H9 (cell line): ENCODE data around the gene ARHGEF1. TPM values are rescaled to one million over a fixed set of nuclear protein-coding genes. Genes with fewer than 3 reads are reported as not detected.

Experiments
- DNase-seq: peaks from one replicate; pipeline ENCODE4 v3.0.0-alpha.2; 2017
- H2AFZ ChIP-seq: one replicate; pipeline ENCODE4 v1.6.1; 2013; ENCODE audit warnings: mild to moderate bottlenecking, low read length, control low read depth, moderate library complexity
- H2AK5ac ChIP-seq: 2 replicates; pipeline ENCODE4 v1.6.1; 2013; ENCODE audit warnings: low read length, control low read depth, mixed read lengths; ENCODE audit not compliant: insufficient read length
- H2BK120ac ChIP-seq: one replicate; pipeline ENCODE4 v1.6.1; 2013; ENCODE audit warnings: low read depth, mild to moderate bottlenecking, low read length, control low read depth, inconsistent platforms; ENCODE audit not compliant: poor library complexity, severe bottlenecking
- H2BK12ac ChIP-seq: 2 replicates; pipeline ENCODE4 v1.6.1; 2013; ENCODE audit warnings: low read length, control low read depth, mixed read lengths, low read depth; ENCODE audit not compliant: insufficient read length
- H2BK15ac ChIP-seq: 2 replicates; pipeline ENCODE4 v1.6.1; 2013; ENCODE audit warnings: low read depth, low read length, control low read depth
- H2BK20ac ChIP-seq: one replicate; pipeline ENCODE4 v1.6.1; 2013; ENCODE audit warnings: low read depth, mild to moderate bottlenecking, low read length, control low read depth, inconsistent platforms; ENCODE audit not compliant: poor library complexity, severe bottlenecking
- H2BK5ac ChIP-seq: 2 replicates; pipeline ENCODE4 v1.6.1; 2013; ENCODE audit warnings: low read length, control low read depth, mixed read lengths; ENCODE audit not compliant: insufficient read length
- H3K14ac ChIP-seq: 2 replicates; pipeline ENCODE4 v1.6.1; 2013; ENCODE audit warnings: low read length, control low read depth; ENCODE audit not compliant: insufficient read depth
- H3K18ac ChIP-seq: 2 replicates; pipeline ENCODE4 v1.6.1; 2013; ENCODE audit warnings: low read depth, mild to moderate bottlenecking, mixed read lengths, low read length, control low read depth; ENCODE audit not compliant: insufficient read length
- H3K23ac ChIP-seq: 2 replicates; pipeline ENCODE4 v1.6.1; 2013; ENCODE audit warnings: low read length, control low read depth, mixed read lengths, low read depth; ENCODE audit not compliant: insufficient read length
- H3K23me2 ChIP-seq: 2 replicates; pipeline ENCODE4 v1.6.1; 2013; ENCODE audit warnings: low read depth, mild to moderate bottlenecking, mixed read lengths, low read length, control low read depth; ENCODE audit not compliant: insufficient read length, poor library complexity, severe bottlenecking
- H3K27ac ChIP-seq: 2 replicates; pipeline ENCODE4 v1.5.1; 2013; ENCODE audit warnings: low read length, control low read depth, mixed read lengths, low read depth; ENCODE audit not compliant: insufficient read length
- H3K27me3 ChIP-seq: 2 replicates; pipeline ENCODE4 v1.6.1; 2013; ENCODE audit warnings: low read length, control low read depth, inconsistent platforms; ENCODE audit not compliant: insufficient read depth
- H3K4ac ChIP-seq: 2 replicates; pipeline ENCODE4 v1.6.1; 2013; ENCODE audit warnings: low read depth, mild to moderate bottlenecking, control low read depth, inconsistent platforms, low read length, moderate library complexity
- H3K4me1 ChIP-seq: 2 replicates; pipeline ENCODE4 v1.6.1; 2013; ENCODE audit warnings: low read length, control low read depth, inconsistent platforms; ENCODE audit not compliant: insufficient read depth
- H3K4me2 ChIP-seq: 2 replicates; pipeline ENCODE4 v1.6.1; 2013; ENCODE audit warnings: low read length, control low read depth, mixed read lengths; ENCODE audit not compliant: insufficient read length, insufficient read depth
- H3K56ac ChIP-seq: 2 replicates; pipeline ENCODE4 v1.6.1; 2013; ENCODE audit warnings: low read depth, mild to moderate bottlenecking, mixed read lengths, low read length, control low read depth; ENCODE audit not compliant: insufficient read length
- H3K79me1 ChIP-seq: 2 replicates; pipeline ENCODE4 v1.6.1; 2013; ENCODE audit warnings: low read depth, mild to moderate bottlenecking, moderate library complexity, low read length, control low read depth, inconsistent platforms; ENCODE audit not compliant: insufficient read depth, poor library complexity, severe bottlenecking
- H3K79me2 ChIP-seq: 2 replicates; pipeline ENCODE4 v1.6.1; 2013; ENCODE audit warnings: low read length, control low read depth, inconsistent platforms; ENCODE audit not compliant: insufficient read depth
- H3K9ac ChIP-seq: 2 replicates; pipeline ENCODE4 v1.6.1; 2013; ENCODE audit warnings: low read length, control low read depth, mixed read lengths; ENCODE audit not compliant: insufficient read length; ENCODE audit errors: extremely low read depth
- H3K9me3 ChIP-seq: one replicate; pipeline ENCODE4 v1.6.1; 2013; ENCODE audit warnings: low read depth, low read length, inconsistent platforms; ENCODE audit not compliant: control insufficient read depth
- H3T11ph ChIP-seq: one replicate; pipeline ENCODE4 v1.6.1; 2013; ENCODE audit warnings: mild to moderate bottlenecking, low read length, control low read depth, inconsistent platforms
- H4K20me1 ChIP-seq: one replicate; pipeline ENCODE4 v1.6.1; 2013; ENCODE audit not compliant: control insufficient read depth, insufficient read length, insufficient read depth
- H4K5ac ChIP-seq: 2 replicates; pipeline ENCODE4 v1.6.1; 2013; ENCODE audit warnings: low read depth, mild to moderate bottlenecking, mixed read lengths, low read length, control low read depth; ENCODE audit not compliant: insufficient read length
- H4K8ac ChIP-seq: replicated peaks from 2 replicates; pipeline ENCODE4 v1.6.1; 2013; ENCODE audit warnings: low read length, control low read depth, mixed read lengths, low read depth; ENCODE audit not compliant: insufficient read length
- H4K91ac ChIP-seq: 2 replicates; pipeline ENCODE4 v1.6.1; 2013; ENCODE audit warnings: low read depth, mild to moderate bottlenecking, moderate library complexity, mixed read lengths, low read length, control low read depth; ENCODE audit not compliant: insufficient read length
- H3K27ac Mint-ChIP-seq, 3 experiments: 2 replicates in 2 of 3; 3 replicates in 1 of 3; pipeline ENCODE4 v1.8.0; 2020 to 2021; ENCODE audit warnings: mixed read lengths in 3 of 3, mild to moderate bottlenecking in 1 of 3, moderate library complexity in 1 of 3
- H3K27me3 Mint-ChIP-seq: 2 replicates; pipeline ENCODE4 v1.8.0; 2021; ENCODE audit warnings: low read depth, mild to moderate bottlenecking, moderate library complexity, mixed read lengths
- H3K36me3 Mint-ChIP-seq, 3 experiments: 2 replicates in 2 of 3; 3 replicates in 1 of 3; pipeline ENCODE4 v1.8.0; 2020 to 2021; ENCODE audit warnings: low read depth in 3 of 3, mixed read lengths in 3 of 3; ENCODE audit not compliant: insufficient read depth in 1 of 3
- H3K4me1 Mint-ChIP-seq, 2 experiments: 2 replicates each; pipeline ENCODE4 v1.8.0; 2020; ENCODE audit warnings: mixed read lengths in 2 of 2
- H3K4me3 Mint-ChIP-seq, 2 experiments: 2 replicates in 1 of 2; 3 replicates in 1 of 2; pipeline ENCODE4 v1.8.0; 2020 to 2021; ENCODE audit warnings: mild to moderate bottlenecking in 2 of 2, mixed read lengths in 2 of 2, moderate library complexity in 1 of 2
- H3K9me3 Mint-ChIP-seq, 2 experiments: 2 replicates in 1 of 2; 3 replicates in 1 of 2; pipeline ENCODE4 v1.8.0; 2020; ENCODE audit warnings: mild to moderate bottlenecking in 2 of 2, mixed read lengths in 2 of 2, moderate library complexity in 1 of 2
- CTCF ChIP-seq: fragments of 200-600 bp; sonication (generic); conservative IDR thresholded peaks from 3 replicates; pipeline ENCODE4 v1.8.0; 2021; ENCODE audit warnings: antibody characterized with exemption, mild to moderate bottlenecking
- WGBS: extraction: QIAGEN DNeasy Blood & Tissue Kit; methylation state at CpG from one replicate; pipeline ENCODE4 v1.1.7; 2013; ENCODE audit warnings: missing lambda C conversion rate, low lambda C conversion rate, mixed read lengths; ENCODE audit not compliant: insufficient read length; ENCODE audit errors: extremely low coverage; 5-methylcytosine and 5-hydroxymethylcytosine counted together
- total RNA-seq: library from RNA; stranded (reverse); gene quantifications from 2 replicates; pipeline ENCODE4 v1.2.1, GENCODE V29; 2021

The ARHGEF1 gene
- total RNA-seq, 1 experiment from 2014 or later: 50.3 TPM

GRCh38 chr19:41951686-41952172 is 68.7 kb downstream of the ARHGEF1 start:
- peak overlapping the region; percentile 39 for H3K18ac ChIP-seq
- H3K14ac ChIP-seq: no peak overlapping the region
- no peaks in the 10 kb centered on the region for H3K79me2 ChIP-seq
- no peak overlapping the region for H4K8ac ChIP-seq
- H4K5ac ChIP-seq: no peak overlapping the region
- peak overlapping the region; percentile 51 to 75 for H3K4me3 Mint-ChIP-seq
- WGBS: no CpG with 5 or more reads among the region's 12 CpGs
- H2AFZ ChIP-seq: no peak overlapping the region
- no peak overlapping the region for H2BK120ac ChIP-seq
- H2BK12ac ChIP-seq: no peak overlapping the region
- peaks cover 2 to 7% of the 10 kb centered on the region in 2 experiments; a peak in 3 of 4 replicates for H3K4me1 Mint-ChIP-seq
- no peak overlapping the region for H2AK5ac ChIP-seq
- TF ChIP-seq CTCF: peak; percentile 99
- peaks cover 0 to 11% (median 0%) of the 10 kb centered on the region in 3 experiments; a peak in 3 of 7 replicates for H3K36me3 Mint-ChIP-seq
- H3K23ac ChIP-seq: no peak overlapping the region
- H4K20me1 ChIP-seq: no peaks in the 10 kb centered on the region
- no peaks in the 10 kb centered on the region for H3K27me3 ChIP-seq
- H2BK15ac ChIP-seq: no peak overlapping the region
- H3K27ac ChIP-seq: no peak overlapping the region
- no peak overlapping the region for H2BK20ac ChIP-seq
- H3K4me1 ChIP-seq: no peaks in the 10 kb centered on the region
- no peak overlapping the region for H4K91ac ChIP-seq
- H3T11ph ChIP-seq: no peak overlapping the region
- no peak overlapping the region for H2BK5ac ChIP-seq
- no peak overlapping the region for H3K4ac ChIP-seq
- peak overlapping the region in 1 of 3 experiments; percentile 6; a peak in 1 of 7 replicates for H3K27ac Mint-ChIP-seq
- H3K9ac ChIP-seq: no peak overlapping the region
- no peaks in the 10 kb centered on the region for H3K79me1 ChIP-seq
- H3K27me3 Mint-ChIP-seq: peaks cover 12% of the 10 kb centered on the region
- no peaks in the 10 kb centered on the region for H3K9me3 ChIP-seq
- peak; percentile 88 for DNase-seq
- H3K9me3 Mint-ChIP-seq: no peaks in the 10 kb centered on the region
- H3K4me2 ChIP-seq: peak overlapping the region; percentile 72
- H3K23me2 ChIP-seq: peaks cover 4% of the 10 kb centered on the region
- H3K56ac ChIP-seq: no peak overlapping the region
